Uterus (tissue), 4 donors: ENCODE measurements around the gene CREG1. TPM values are rescaled to one million over a fixed set of nuclear protein-coding genes. Genes with fewer than 3 reads are reported as not detected.

ENCODE experiments used
- DNase-seq, 2 donors: peaks; one replicate each; pipeline ENCODE4 v3.0.0-alpha.2; 2019 to 2020
- H3K27ac ChIP-seq, 2 donors: fragments of 200-600 bp; sonication (generic); 1 replicate in 1 of 2; 2 replicates in 1 of 2; pipeline ENCODE4 v1.5.1; 2016 to 2018
- H3K27me3 ChIP-seq, 2 donors: fragments of 200-600 bp; sonication (generic); one replicate each; pipeline ENCODE4 v1.5.1; 2018 to 2019; ENCODE audit warnings: control low read depth in 1 of 2
- H3K36me3 ChIP-seq, 2 donors: fragments of 200-600 bp; sonication (generic); one replicate each; pipeline ENCODE4 v1.5.1; 2019; ENCODE audit warnings: control low read depth in 1 of 2
- H3K4me1 ChIP-seq, 2 donors: fragments of 200-600 bp; sonication (generic); one replicate each; pipeline ENCODE4 v1.5.1; 2018 to 2019; ENCODE audit warnings: control low read depth in 1 of 2
- H3K4me3 ChIP-seq, 2 donors: fragments of 200-600 bp; sonication (generic); 1 replicate in 1 of 2; 2 replicates in 1 of 2; pipeline ENCODE4 v1.5.1; 2018 to 2019; ENCODE audit warnings: mild to moderate bottlenecking in 1 of 2
- H3K9me3 ChIP-seq, 2 donors: fragments of 200-600 bp; sonication (generic); one replicate each; pipeline ENCODE4 v1.5.1; 2019; ENCODE audit warnings: control low read depth in 1 of 2
- POLR2A ChIP-seq, 2 donors: fragments of 450-650 bp; IDR thresholded peaks; one replicate each; pipeline ENCODE4 v1.6.1; 2016; ENCODE audit warnings: antibody characterized with exemption in 2 of 2, mild to moderate bottlenecking in 1 of 2, moderate library complexity in 1 of 2
- intact Hi-C: fragments of 100-400 bp; cut with DNase I; formaldehyde crosslinking; loops from one replicate; pipeline ENCODE4 v1.15.1; 2023; ENCODE audit warnings: low total_unique reads
- total RNA-seq, 4 donors: library from RNA; depleted of rRNA in 3 of 4; stranded (reverse); fragments of >200 nt in 3 of 4; gene quantifications; one replicate each; pipeline versions ENCODE4 v1.1.0 to v1.2.4, GENCODE V29; 2014 to 2023
- TF ChIP-seq, protein P1 (sequence below), 4 experiments: fragments of 200-600 bp in 2 of 4; fragments of 450-650 bp in 2 of 4; sonication (generic) in 2 of 4; IDR thresholded peaks; one replicate each; pipeline ENCODE4 v1.5.1; 2016 to 2019; ENCODE audit warnings: antibody characterized with exemption in 4 of 4, mild to moderate bottlenecking in 2 of 4, moderate library complexity in 1 of 4
- donor health status: DM: yes; HTN: yes; CAD: no.

CREG1 gene
- total RNA-seq, 4 donors from 2014 or later: 72.7 to 161 (median 91.0) TPM

DNA sequence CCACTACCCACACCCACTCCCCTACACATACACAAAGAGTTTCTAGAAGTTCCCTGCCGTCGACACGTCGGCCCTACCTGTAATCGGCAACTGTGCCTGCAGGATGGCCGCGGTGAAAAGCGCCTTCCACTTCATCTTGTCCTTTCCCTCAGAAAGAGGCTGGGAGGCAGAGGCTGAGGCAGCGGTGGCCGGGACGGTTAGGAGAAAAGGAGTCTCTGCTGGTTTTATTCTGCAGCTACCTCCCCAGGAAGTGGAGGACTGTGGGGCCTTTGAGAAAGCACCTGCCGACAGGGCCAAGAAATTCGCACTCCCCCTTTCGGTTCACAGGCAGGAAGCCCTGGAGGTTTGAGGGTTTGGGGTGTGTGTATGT is 35.2 kb downstream of the CREG1 start, which contains the start of gene CD247:
TSS of gene CD247 (minus strand) at position 199 of the 370 bp plus-strand sequence. CDS start at position 135, 64 bp downstream.
- no peaks in the 10 kb centered on the region for H3K9me3 ChIP-seq
- no peak for TF ChIP-seq POLR2A (IDR thresholded peaks at IDR 0.05)
- TF ChIP-seq, protein P1, sequence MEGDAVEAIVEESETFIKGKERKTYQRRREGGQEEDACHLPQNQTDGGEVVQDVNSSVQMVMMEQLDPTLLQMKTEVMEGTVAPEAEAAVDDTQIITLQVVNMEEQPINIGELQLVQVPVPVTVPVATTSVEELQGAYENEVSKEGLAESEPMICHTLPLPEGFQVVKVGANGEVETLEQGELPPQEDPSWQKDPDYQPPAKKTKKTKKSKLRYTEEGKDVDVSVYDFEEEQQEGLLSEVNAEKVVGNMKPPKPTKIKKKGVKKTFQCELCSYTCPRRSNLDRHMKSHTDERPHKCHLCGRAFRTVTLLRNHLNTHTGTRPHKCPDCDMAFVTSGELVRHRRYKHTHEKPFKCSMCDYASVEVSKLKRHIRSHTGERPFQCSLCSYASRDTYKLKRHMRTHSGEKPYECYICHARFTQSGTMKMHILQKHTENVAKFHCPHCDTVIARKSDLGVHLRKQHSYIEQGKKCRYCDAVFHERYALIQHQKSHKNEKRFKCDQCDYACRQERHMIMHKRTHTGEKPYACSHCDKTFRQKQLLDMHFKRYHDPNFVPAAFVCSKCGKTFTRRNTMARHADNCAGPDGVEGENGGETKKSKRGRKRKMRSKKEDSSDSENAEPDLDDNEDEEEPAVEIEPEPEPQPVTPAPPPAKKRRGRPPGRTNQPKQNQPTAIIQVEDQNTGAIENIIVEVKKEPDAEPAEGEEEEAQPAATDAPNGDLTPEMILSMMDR (IDR thresholded peaks at IDR 0.05): no peak
- intact Hi-C loops: no loop called here
- DNase-seq: no peak
- H3K4me1 ChIP-seq: no peaks in the 10 kb centered on the region
- no peak within 1 kb of the TSS for H3K27ac ChIP-seq
- H3K36me3 ChIP-seq: no peaks in the 10 kb centered on the region
- H3K27me3 ChIP-seq: no peaks in the 10 kb centered on the region
- H3K4me3 ChIP-seq: no peak within 1 kb of the TSS

DNA sequence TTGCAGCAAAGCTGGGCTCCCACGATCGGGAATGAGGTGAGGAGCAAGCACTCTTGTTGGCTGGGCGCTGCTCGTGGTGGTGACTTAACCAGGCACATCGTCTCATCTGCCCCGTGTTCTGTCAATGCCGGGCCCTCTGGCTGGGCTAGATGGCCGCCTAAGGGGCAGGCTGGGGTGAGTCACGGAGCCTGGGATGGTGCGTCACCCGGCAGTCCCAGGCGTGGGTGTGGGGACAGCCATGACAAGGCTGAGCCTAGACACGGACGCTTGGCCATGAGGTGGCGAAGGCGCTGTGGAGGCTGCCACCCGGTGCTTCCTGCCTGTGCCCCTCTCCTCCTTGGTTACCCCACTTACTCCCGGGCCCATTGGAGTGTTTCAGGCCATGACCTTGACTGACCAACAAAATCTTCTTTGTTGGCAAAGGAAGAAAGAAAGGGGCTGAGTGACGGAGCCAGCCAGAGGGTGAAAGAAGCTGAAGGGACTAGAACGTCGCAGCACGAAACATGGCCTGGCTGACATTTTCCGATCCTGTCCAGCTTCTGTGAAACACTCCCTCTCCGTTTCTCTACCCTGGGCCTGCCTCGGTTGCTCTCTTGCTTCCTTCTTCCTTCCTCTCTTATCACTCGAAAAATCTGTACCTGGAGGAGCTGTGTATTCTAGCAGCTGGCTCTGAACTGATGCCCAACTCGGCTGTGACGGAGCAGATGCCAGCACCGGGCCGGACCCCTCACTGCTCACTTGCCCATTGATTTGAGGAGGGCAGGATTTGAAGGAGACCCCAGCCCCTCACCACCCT is 35.8 kb downstream of the CREG1 start:
- Histone ChIP-seq H3K4me3 (no peak overlapping the region), H3K36me3 (no peaks in the 10 kb centered on the region), H3K4me1 (no peaks in the 10 kb centered on the region), H3K27me3 (no peaks in the 10 kb centered on the region), H3K9me3 (no peaks in the 10 kb centered on the region), H3K27ac (no peak overlapping the region)
- TF ChIP-seq POLR2A (IDR thresholded peaks at IDR 0.05): no peak
- TF ChIP-seq, protein P1 (IDR thresholded peaks at IDR 0.05): no peak
- DNase-seq: no peak
- intact Hi-C loops: no loop called here

DNA sequence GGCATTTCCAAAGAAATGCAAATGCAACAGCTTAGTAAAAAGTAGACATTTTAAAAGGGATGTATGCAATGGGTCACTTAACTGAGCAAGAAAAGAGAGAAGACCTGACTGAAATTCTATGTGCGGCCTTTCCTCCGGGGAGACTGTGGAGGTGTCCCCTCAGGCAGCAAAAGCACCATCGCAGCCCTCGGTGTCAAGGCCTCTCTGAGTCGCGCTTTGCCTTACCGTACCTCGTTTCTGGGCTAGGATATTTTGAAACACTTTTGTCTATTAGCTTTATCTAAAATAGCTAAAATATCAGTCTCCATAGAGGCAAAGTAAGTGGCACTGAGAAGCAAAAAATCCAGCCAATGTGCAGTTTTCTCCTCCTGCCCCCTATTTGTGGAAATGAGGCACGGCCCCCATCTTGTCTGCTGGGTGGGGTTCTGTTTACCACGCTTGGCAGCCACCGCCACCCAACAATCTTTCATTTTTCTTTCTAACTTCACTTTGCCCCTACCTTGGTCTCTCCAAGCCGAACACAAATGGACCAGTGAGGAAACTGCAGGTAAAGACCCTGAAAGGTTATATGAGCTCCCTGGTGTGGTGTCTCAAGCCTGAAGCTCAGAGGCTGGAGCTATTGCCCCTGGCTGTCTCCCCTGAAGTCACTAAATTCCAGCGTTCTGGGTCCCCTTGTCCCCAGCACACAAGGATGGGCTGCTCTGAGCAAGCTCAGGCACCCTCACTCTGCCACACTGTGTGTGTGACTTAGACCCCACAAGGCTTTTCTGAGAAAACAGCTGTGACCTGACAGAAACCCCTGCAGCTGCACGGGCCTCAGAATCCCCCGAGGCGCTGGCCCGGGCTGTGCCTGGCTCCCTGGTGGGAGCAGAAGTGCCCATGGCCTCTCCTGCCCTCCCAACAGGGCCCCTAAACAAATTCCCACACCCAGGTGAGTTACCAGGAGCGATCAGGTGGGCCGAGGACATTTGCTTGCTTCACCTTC is 36.9 kb downstream of the CREG1 start:
- DNase-seq: no peak
- TF ChIP-seq, protein P1 (IDR thresholded peaks at IDR 0.05): no peak
- no peak for TF ChIP-seq POLR2A (IDR thresholded peaks at IDR 0.05)
- no peak overlapping the region for H3K27ac ChIP-seq
- H3K9me3 ChIP-seq: no peaks in the 10 kb centered on the region
- no peak overlapping the region for H3K4me3 ChIP-seq
- intact Hi-C loops: no loop called here
- no peaks in the 10 kb centered on the region for H3K27me3 ChIP-seq
- no peaks in the 10 kb centered on the region for H3K36me3 ChIP-seq
- H3K4me1 ChIP-seq: no peaks in the 10 kb centered on the region

DNA sequence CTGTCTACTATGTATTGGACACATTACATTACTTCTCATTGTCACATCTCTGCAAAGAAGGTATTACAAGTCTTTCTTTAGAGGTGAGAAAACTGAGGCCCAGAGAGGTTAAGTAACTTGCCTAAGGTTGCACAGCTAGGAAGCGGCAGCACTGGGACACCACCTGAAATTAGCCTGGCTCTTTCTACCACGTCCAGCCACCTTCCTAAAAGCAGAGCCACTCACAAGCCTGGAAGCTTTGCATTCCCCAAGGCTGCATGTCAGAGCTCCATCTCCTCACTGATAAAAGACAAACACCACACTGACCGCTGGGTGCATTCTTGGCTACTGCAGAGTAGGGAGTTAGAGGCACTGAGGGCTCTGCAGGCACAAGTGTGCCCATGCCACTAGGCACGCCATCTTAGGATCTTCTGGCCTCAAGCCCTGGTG is 37.7 kb downstream of the CREG1 start:
- no peaks in the 10 kb centered on the region for H3K36me3 ChIP-seq
- H3K9me3 ChIP-seq: no peaks in the 10 kb centered on the region
- no peak overlapping the region for H3K27ac ChIP-seq
- H3K4me3 ChIP-seq: no peak overlapping the region
- no peaks in the 10 kb centered on the region for H3K4me1 ChIP-seq
- DNase-seq: no peak
- intact Hi-C loops: no loop called here
- no peaks in the 10 kb centered on the region for H3K27me3 ChIP-seq
- TF ChIP-seq POLR2A (IDR thresholded peaks at IDR 0.05): no peak
- TF ChIP-seq, protein P1 (IDR thresholded peaks at IDR 0.05): no peak
